ENCODE data around the gene C19orf53.
A peak's percentile ranks its signal among the peaks of the same experiment; 100 is the strongest.
"Not testable (repeated sequence)": the region's sequence is repeated elsewhere in the genome, so short reads cannot be mapped to it uniquely, and the experiment has no call there.

Gene C19orf53

GRCh38 chr19:13774217-13775191 lies at the start of gene C19orf53:
C19orf53 (plus strand) TSS chr19:13774456; CDS start chr19:13774478, 22 bp downstream.
- peak; percentile 83 for DNase-seq

- DNase-seq: no peak
Measured at GRCh38 chr19:13726323-13726722, 47.9 kb upstream of the C19orf53 start.

GRCh38 chr19:13727798-13728197 lies 46.5 kb upstream of the C19orf53 start:
- DNase-seq: no peak

GRCh38 chr19:13729859-13730258 lies 44.4 kb upstream of the C19orf53 start:
- no peak for DNase-seq

GRCh38 chr19:13731147-13731964 lies 42.9 kb upstream of the C19orf53 start:
- DNase-seq: peak; percentile 94

- DNase-seq: no peak
Measured at GRCh38 chr19:13732337-13732736, 41.9 kb upstream of the C19orf53 start.

- no peak for DNase-seq
Measured at GRCh38 chr19:13734751-13735150, 39.5 kb upstream of the C19orf53 start.

- DNase-seq: no peak
Measured at GRCh38 chr19:13738073-13738472, 36.2 kb upstream of the C19orf53 start.

- no peak for DNase-seq
Measured at GRCh38 chr19:13741893-13742292, 32.4 kb upstream of the C19orf53 start.

- DNase-seq: no peak
Measured at GRCh38 chr19:13742756-13743155, 31.5 kb upstream of the C19orf53 start.

- no peak for DNase-seq
Measured at GRCh38 chr19:13744174-13744573, 30.1 kb upstream of the C19orf53 start.

- no peak for DNase-seq
Measured at GRCh38 chr19:13747098-13747453, 27.2 kb upstream of the C19orf53 start.

GRCh38 chr19:13748169-13748828 lies 26.0 kb upstream of the C19orf53 start:
- DNase-seq: no peak

- no peak for DNase-seq
Measured at GRCh38 chr19:13751436-13751835, 22.8 kb upstream of the C19orf53 start.

- not testable (repeated sequence) for DNase-seq
Measured at GRCh38 chr19:13753622-13754021, 20.6 kb upstream of the C19orf53 start.

GRCh38 chr19:13756210-13756609 lies 18.0 kb upstream of the C19orf53 start:
- DNase-seq: no peak

GRCh38 chr19:13757805-13758772 lies 16.2 kb upstream of the C19orf53 start:
- DNase-seq: no peak

- DNase-seq: no peak
Measured at GRCh38 chr19:13758795-13759194, 15.5 kb upstream of the C19orf53 start.

- DNase-seq: no peak
Measured at GRCh38 chr19:13761423-13761822, 12.8 kb upstream of the C19orf53 start.

- no peak for DNase-seq
Measured at GRCh38 chr19:13762635-13763235, 11.5 kb upstream of the C19orf53 start.

- no peak for DNase-seq
Measured at GRCh38 chr19:13763265-13763664, 11.0 kb upstream of the C19orf53 start.

Measured in stimulated activated CD4-positive, alpha-beta T cell treated with anti-CD3 and anti-CD28 coated beads, Interleukin-12 subunit alpha, Interleukin-12 subunit beta, amount 100 ng/mL, for 4 hours (primary cell).